ENCODE results near the gene TINCR. TPM values are rescaled to one million over a fixed set of nuclear protein-coding genes. Genes with fewer than 3 reads are reported as not detected.

TINCR gene
- total and polyA plus RNA-seq, 2 of the 13 experiments (the other 11 are each of a cell fraction or from before 2014, with no cell fraction given) = 0.17 to 0.33 TPM

GRCh38 chr19:5594521-5594950, 26.8 kb upstream of the TINCR start (continued):
- TF ChIP-seq DZIP1 (CRISPR knock-in tag; IDR thresholded peaks at IDR 0.05) (no peak), MAX (IDR thresholded peaks at IDR 0.05) (peak; percentile 80), BCL3 (CRISPR knock-in tag; IDR thresholded peaks at IDR 0.05) (no peak), ZNF883 (CRISPR knock-in tag; IDR thresholded peaks at IDR 0.05; ENCODE audit: not compliant biosample characterization) (peak; percentile 44), FOXJ3 (CRISPR knock-in tag; IDR thresholded peaks at IDR 0.05; ENCODE audit: borderline replicate concordance) (no peak), STAG1 (CRISPR knock-in tag; IDR thresholded peaks at IDR 0.05) (0 out of 2 replicates have a peak, but pooled peaks have one; percentile 7), NFRKB (IDR thresholded peaks at IDR 0.05) (no peak), DMTF1 (CRISPR knock-in tag; IDR thresholded peaks at IDR 0.05) (no peak), CBX1 (IDR thresholded peaks at IDR 0.05; ENCODE audit: low read depth) (no peak), KDM4B (CRISPR knock-in tag; IDR thresholded peaks at IDR 0.05) (no peak), ZBTB44 (CRISPR knock-in tag; IDR thresholded peaks at IDR 0.05) (no peak), GLI4 (CRISPR knock-in tag; IDR thresholded peaks at IDR 0.05; ENCODE audit: borderline replicate concordance) (no peak), NONO (IDR thresholded peaks at IDR 0.05) (no peak), NONO (CRISPR knock-in tag; conservative IDR thresholded peaks at IDR 0.05) (no peak), SIX1 (CRISPR knock-in tag; IDR thresholded peaks at IDR 0.05; ENCODE audit: borderline replicate concordance) (peak; percentile 47; the same call in 1 of the 2 replicates), ZNF615 (CRISPR knock-in tag; IDR thresholded peaks at IDR 0.05; ENCODE audit: borderline replicate concordance) (no peak), HCFC1 (IDR thresholded peaks at IDR 0.05; ENCODE audit: low read depth, low read length) (no peak), ZNF569 (CRISPR knock-in tag; IDR thresholded peaks at IDR 0.05; ENCODE audit: borderline replicate concordance) (no peak), USF2 (IDR thresholded peaks at IDR 0.05; ENCODE audit: low read depth, low read length) (no peak), USF2 (CRISPR knock-in tag; IDR thresholded peaks at IDR 0.05; ENCODE audit: borderline replicate concordance) (no peak), ZFY (CRISPR knock-in tag; IDR thresholded peaks at IDR 0.05) (peak; percentile 84)

Data from HepG2 (cell line).